ENCODE measurements around the gene KRTAP4-11.
"Not testable (repeated sequence)": the region's sequence is repeated elsewhere in the genome, so short reads cannot be mapped to it uniquely, and the experiment has no call there.

KRTAP4-11 gene

GRCh38 chr17:41083427-41083826 is 34.7 kb downstream of the KRTAP4-11 start:
- ATAC-seq, result not testable (repeated sequence)

GRCh38 chr17:41082626-41083025 is 35.5 kb downstream of the KRTAP4-11 start:
- ATAC-seq, result no peak

GRCh38 chr17:41076788-41077187 is 41.4 kb downstream of the KRTAP4-11 start:
- ATAC-seq, result no peak

- ATAC-seq, result no peak
Observed at GRCh38 chr17:41073676-41074075, 44.5 kb downstream of the KRTAP4-11 start.

GRCh38 chr17:41071606-41072360 is 46.4 kb downstream of the KRTAP4-11 start:
- no peak for ATAC-seq

- ATAC-seq, result no peak
Observed at GRCh38 chr17:41069031-41069430, 49.1 kb downstream of the KRTAP4-11 start.

- ATAC-seq, result no peak
Observed at GRCh38 chr17:41067281-41067680, 50.9 kb downstream of the KRTAP4-11 start.

Measured in activated CD4-positive, CD25-positive, alpha-beta regulatory T cell treated with anti-CD3 and anti-CD28 coated beads, Interleukin-2, amount 50 U/mL, for 24 hours (primary cell).